Measurements from ENCODE around the gene IL19. TPM values are rescaled to one million over a fixed set of nuclear protein-coding genes. Genes with fewer than 3 reads are reported as not detected.

The IL19 gene
- total and polyA plus RNA-seq, 9 of the 15 experiments (the other 6 are each of a cell fraction or from before 2014, with no cell fraction given) = not detected

DNA sequence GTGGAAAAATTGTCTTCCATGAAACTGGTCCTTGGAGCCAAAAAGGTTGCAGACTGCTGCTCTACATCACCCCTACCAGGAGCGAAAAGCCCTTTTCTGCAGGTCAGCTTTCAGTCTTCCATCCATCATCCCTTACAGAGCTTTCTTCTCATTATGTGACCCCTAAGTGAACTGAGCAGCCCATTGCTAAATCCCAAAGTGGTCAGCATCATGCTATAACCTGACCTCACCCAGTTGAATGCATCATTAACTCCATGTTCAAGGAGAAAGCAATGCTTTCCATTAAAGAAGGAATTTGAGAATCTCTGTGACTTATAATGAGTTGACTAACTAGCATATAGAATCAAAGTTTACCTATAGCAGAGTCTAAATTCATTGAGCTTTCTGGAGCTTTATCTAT is 116.3 kb downstream of the IL19 start:
- in situ Hi-C loops (cut with MboI) = no loop called here

More for the DNA sequence above, 116.3 kb downstream of the IL19 start:
- Histone ChIP-seq H3K9me1 (ENCODE audit: control insufficient read depth, insufficient read depth, low read length) (no peaks in the 10 kb centered on the region), H3K27me3 (ENCODE audit: control insufficient read depth in 2 of 2, insufficient read depth in 2 of 2, low read length in 2 of 2) (peaks cover 31% of the 10 kb centered on the region in 2 experiments), H2AFZ (ENCODE audit: low read depth, low read length) (no peak overlapping the region), H3K36me3 (ENCODE audit: control insufficient read depth, insufficient read depth, low read length) (no peaks in the 10 kb centered on the region), H3K4me1 (replicated peaks in 1 of 2; ENCODE audit: control insufficient read depth in 2 of 2, insufficient read depth in 2 of 2, low read length in 2 of 2) (peaks cover 0 to 12% of the 10 kb centered on the region in 2 experiments; a peak in 4 of 5 replicates), H3K9me3 (replicated peaks; ENCODE audit: control insufficient read depth, insufficient read depth, low read depth, low read length) (no peaks in the 10 kb centered on the region), H3K27ac (ENCODE audit: extremely low read depth, low read depth, low read length) (no peak overlapping the region), H3K79me2 (ENCODE audit: control insufficient read depth, insufficient read depth, low read length) (no peaks in the 10 kb centered on the region), H3K4me2 (ENCODE audit: insufficient read depth, low read length) (no peak overlapping the region), H4K20me1 (replicated peaks; ENCODE audit: control insufficient read depth, insufficient read depth, low read length) (no peaks in the 10 kb centered on the region), H3K4me3 (no peak overlapping the region), H3K9ac (ENCODE audit: insufficient read depth in 1 of 2, low read depth in 2 of 2, low read length in 2 of 2) (no peak overlapping the region)
- ChIA-PET CTCF (ENCODE audit: low intra/inter-chr PET ratio) (no interaction called here), POLR2A (interaction anchor here (1.0 to 1.1 kb wide), 2 partner anchors 9 to 14 kb away, joined by 3 read pairs; no protein-coding TSS in a partner anchor)
- ATAC-seq = no peak
- TF ChIP-seq HDAC3 (IDR thresholded peaks at IDR 0.05; ENCODE audit: borderline replicate concordance, partially characterized antibody) (no peak), COPS2 (conservative IDR thresholded peaks at IDR 0.05) (no peak), NCOR1 (IDR thresholded peaks at IDR 0.05) (no peak), TAF15 (IDR thresholded peaks at IDR 0.05; ENCODE audit: low read depth, low read length) (no peak), NCOA1 (IDR thresholded peaks at IDR 0.05; ENCODE audit: low read depth) (no peak), MAZ (CRISPR knock-in tag; conservative IDR thresholded peaks at IDR 0.05 in 1 of 2, IDR thresholded peaks at IDR 0.05 in 1 of 2) (no peak), RBFOX2 (IDR thresholded peaks at IDR 0.05; ENCODE audit: low read depth, low read length) (no peak)
- TF ChIP-seq, protein P1, sequence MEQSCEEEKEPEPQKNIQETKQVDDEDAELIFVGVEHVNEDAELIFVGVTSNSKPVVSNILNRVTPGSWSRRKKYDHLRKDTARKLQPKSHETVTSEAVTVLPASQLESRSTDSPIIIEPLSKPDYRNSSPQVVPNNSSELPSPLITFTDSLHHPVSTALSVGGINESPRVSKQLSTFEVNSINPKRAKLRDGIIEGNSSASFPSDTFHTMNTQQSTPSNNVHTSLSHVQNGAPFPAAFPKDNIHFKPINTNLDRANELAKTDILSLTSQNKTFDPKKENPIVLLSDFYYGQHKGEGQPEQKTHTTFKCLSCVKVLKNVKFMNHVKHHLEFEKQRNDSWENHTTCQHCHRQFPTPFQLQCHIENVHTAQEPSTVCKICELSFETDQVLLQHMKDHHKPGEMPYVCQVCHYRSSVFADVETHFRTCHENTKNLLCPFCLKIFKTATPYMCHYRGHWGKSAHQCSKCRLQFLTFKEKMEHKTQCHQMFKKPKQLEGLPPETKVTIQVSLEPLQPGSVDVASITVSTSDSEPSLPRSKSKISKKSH (CRISPR knock-in tag; IDR thresholded peaks at IDR 0.05) = no peak
- no TSS peak for BruUV-seq (replicated peaks)
- intact Hi-C loops (cut with micrococcal nuclease) = no loop called here
- 0% methylated on average over 1 of the region's 1 CpG for WGBS (ENCODE audit: insufficient coverage, low coverage, missing lambda C conversion rate)
- no peak for FAIRE-seq
- DNase-seq (ENCODE audit: extremely low read depth in 1 of 4, low spot score in 3 of 4) = no peak

Data from K562 (cell line).